ENCODE measurements around the gene STEAP1B.
"Not testable (repeated sequence)": the region's sequence is repeated elsewhere in the genome, so short reads cannot be mapped to it uniquely, and the experiment has no call there.

Gene STEAP1B

GRCh38 chr7:22438994-22439393 is 61.0 kb downstream of the STEAP1B start:
- ChIA-PET CTCF (interaction anchor here (0.6 to 2.0 kb wide), 3 partner anchors 14 to 302 kb away, joined by 3 to 7 read pairs (median 3); no protein-coding TSS in a partner anchor), POLR2A (no interaction called here)
- H3K4me3 ChIP-seq (ENCODE audit: low read depth, low read length): no peak overlapping the region
- no peak for TF ChIP-seq CTCF (IDR thresholded peaks at IDR 0.05; ENCODE audit: insufficient read depth, low read length, missing control alignments)
- DNase-seq (ENCODE audit: low read depth, low spot score): no peak

- POLR2A ChIA-PET; CTCF ChIA-PET; H3K4me3 ChIP-seq (ENCODE audit: low read depth, low read length); DNase-seq (ENCODE audit: low read depth, low spot score): not testable (repeated sequence)
These were observed 63.4 kb downstream of the STEAP1B start for GRCh38 chr7:22436552-22436951.

DNA sequence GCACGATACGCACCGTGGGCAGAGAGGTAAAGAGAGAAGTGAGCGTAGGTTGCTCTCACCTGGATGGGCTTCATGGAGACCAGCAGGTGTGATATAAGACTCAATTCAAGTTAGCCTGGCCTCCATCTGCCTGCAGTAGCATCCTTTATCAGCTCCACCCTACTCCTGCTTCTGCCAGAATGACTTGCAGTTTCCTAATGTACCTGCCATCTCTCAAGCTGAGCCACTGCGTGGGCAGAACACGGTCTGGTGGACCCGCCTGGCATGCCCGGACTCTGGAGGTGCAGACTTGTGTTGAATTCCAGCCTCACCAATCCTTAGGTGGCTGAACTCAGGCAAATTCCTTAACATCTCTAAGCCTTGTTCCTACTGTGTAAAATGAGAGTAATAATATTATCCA is 64.3 kb downstream of the STEAP1B start:
- ChIA-PET CTCF (interaction anchor here (1.4 kb wide), 1 partner anchor 17 kb away, joined by 7 read pairs; no protein-coding TSS in a partner anchor), POLR2A (no interaction called here)
- no peak for DNase-seq (ENCODE audit: low read depth, low spot score)

GRCh38 chr7:22435105-22435504 is 64.9 kb downstream of the STEAP1B start:
- no peak for DNase-seq (ENCODE audit: low read depth, low spot score)
- TF ChIP-seq CTCF (IDR thresholded peaks at IDR 0.05; ENCODE audit: insufficient read depth, low read length, missing control alignments): no peak
- POLR2A ChIA-PET: no interaction called here
- CTCF ChIA-PET: interaction anchor here (1.4 kb wide), 1 partner anchor 17 kb away, joined by 7 read pairs; no protein-coding TSS in a partner anchor
- H3K4me3 ChIP-seq (ENCODE audit: low read depth, low read length): no peak overlapping the region

More for the DNA sequence above, 64.3 kb downstream of the STEAP1B start:
- no peak for TF ChIP-seq CTCF (IDR thresholded peaks at IDR 0.05; ENCODE audit: insufficient read depth, low read length, missing control alignments)
- no peak overlapping the region for H3K4me3 ChIP-seq (ENCODE audit: low read depth, low read length)

GRCh38 chr7:22433710-22434460 is 66.1 kb downstream of the STEAP1B start:
- DNase-seq (ENCODE audit: low read depth, low spot score): no peak
- ChIA-PET CTCF (no interaction called here), POLR2A (no interaction called here)
- H3K4me3 ChIP-seq (ENCODE audit: low read depth, low read length): no peak overlapping the region
- no peak for TF ChIP-seq CTCF (IDR thresholded peaks at IDR 0.05; ENCODE audit: insufficient read depth, low read length, missing control alignments)

- DNase-seq (ENCODE audit: low read depth, low spot score); POLR2A ChIA-PET; H3K4me3 ChIP-seq (ENCODE audit: low read depth, low read length): not testable (repeated sequence)
- CTCF ChIA-PET: interaction anchor here (0.6 kb wide), 1 partner anchor 330 kb away, joined by 3 read pairs; no protein-coding TSS in a partner anchor
These were observed 66.8 kb downstream of the STEAP1B start for GRCh38 chr7:22433165-22433700.

GRCh38 chr7:22432203-22432718 is 67.7 kb downstream of the STEAP1B start:
- TF ChIP-seq CTCF (IDR thresholded peaks at IDR 0.05; ENCODE audit: insufficient read depth, low read length, missing control alignments): no peak
- DNase-seq (ENCODE audit: low read depth, low spot score): no peak
- CTCF ChIA-PET: interaction anchor here (1.2 kb wide), 1 partner anchor 12 kb away, joined by 3 read pairs; no protein-coding TSS in a partner anchor
- POLR2A ChIA-PET: no interaction called here
- no peak overlapping the region for H3K4me3 ChIP-seq (ENCODE audit: low read depth, low read length)

Data from AG04449 (cell line).